ENCODE measurements around the gene SETBP1. TPM values are rescaled to one million over a fixed set of nuclear protein-coding genes. Genes with fewer than 3 reads are reported as not detected.

SETBP1 gene
- total RNA-seq: 1.3 and 2.0 TPM in 2 replicates

DNA sequence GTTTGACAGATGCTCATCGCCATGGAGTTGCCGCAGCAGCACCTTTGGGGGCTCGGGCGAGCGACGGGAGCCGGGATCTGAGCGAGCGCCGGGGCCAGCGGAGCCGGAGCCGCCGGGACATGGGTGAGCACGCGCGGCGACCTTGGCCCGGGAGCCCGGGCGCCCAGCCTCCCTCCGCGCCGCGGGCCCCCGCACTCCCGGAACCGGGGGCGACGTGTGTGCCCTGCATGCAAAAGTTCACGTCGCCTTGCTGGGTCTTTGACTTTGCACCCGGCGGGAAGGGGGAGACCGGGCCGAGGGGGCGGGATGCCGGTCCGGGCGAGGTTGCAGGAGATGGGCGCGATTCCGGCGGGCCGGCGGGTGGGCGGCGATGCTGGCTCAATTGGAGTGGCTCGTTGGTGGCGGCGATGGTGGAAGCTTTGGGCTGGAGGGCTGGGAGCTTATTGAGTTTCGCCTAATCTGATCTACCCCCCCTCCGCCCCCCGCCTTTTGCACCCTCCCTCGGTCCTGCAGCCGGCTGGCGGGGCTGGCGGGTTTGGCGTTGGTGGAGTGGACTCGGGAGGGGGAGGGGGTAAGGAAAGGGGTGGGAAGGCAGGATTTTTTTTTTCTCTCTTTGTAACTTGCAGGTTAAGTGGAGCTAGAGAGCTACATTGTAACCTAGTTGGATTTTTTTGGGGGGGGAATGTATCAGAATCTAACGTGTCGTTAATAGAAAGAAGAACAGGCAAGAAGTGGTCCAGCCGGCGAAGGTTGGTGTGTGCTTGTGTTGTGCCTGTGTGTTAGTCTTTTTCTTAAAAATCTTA is at the start of gene SETBP1:
TSS of gene SETBP1 (plus strand) at position 616 of the 803 bp plus-strand sequence. CDS start 20,459 bp downstream, outside the sequence.

